HEK293 (cell line): Measurements from ENCODE around the gene RIN1.

ENCODE experiments used
- CTCF ChIA-PET: fragments of 350-600 bp; formaldehyde crosslinking; extraction: SDS; loops from one replicate; lab custom pipeline; 2021; ENCODE audit warnings: antibody characterized with exemption; lab: Yijun Ruan, JAX
- POLR2A ChIA-PET: fragments of 300-600 bp; formaldehyde crosslinking; extraction: SDS; loops from one replicate; lab custom pipeline; 2020; ENCODE audit warnings: antibody characterized with exemption, inconsistent platforms; lab: Yijun Ruan, JAX
- H3K27ac ChIP-seq: fragments of 200-500 bp; sonication (Bioruptor generic); 2 replicates; pipeline ENCODE4 v1.5.1; 2014; ENCODE audit warnings: low read depth, low read length, control low read depth, inconsistent platforms; ENCODE audit errors: extremely low read depth
- H3K36me3 ChIP-seq, 2 experiments: fragments of 200-500 bp in 1 of 2; sonication (Bioruptor generic) in 1 of 2; 1 replicate in 1 of 2; 2 replicates in 1 of 2; pipeline ENCODE4 v1.5.1; 2014 to 2017; ENCODE audit warnings: inconsistent platforms in 2 of 2, low read length in 2 of 2; ENCODE audit not compliant: control insufficient read depth in 2 of 2, insufficient read depth in 1 of 2
- H3K4me1 ChIP-seq: fragments of 200-500 bp; sonication (Bioruptor generic); 2 replicates; pipeline ENCODE4 v1.5.1; 2014; ENCODE audit warnings: mild to moderate bottlenecking, low read length, inconsistent platforms; ENCODE audit not compliant: control insufficient read depth, insufficient read depth
- H3K4me3 ChIP-seq: 2 replicates; pipeline ENCODE4 v1.5.1; 2011; ENCODE audit warnings: low read depth, mild to moderate bottlenecking, control low read depth, low read length, moderate library complexity
- H3K9me3 ChIP-seq: fragments of 200-500 bp; sonication (Bioruptor generic); 2 replicates; pipeline ENCODE4 v1.5.1; 2014; ENCODE audit warnings: low read depth, low read length, inconsistent platforms; ENCODE audit not compliant: control insufficient read depth, insufficient read depth
- GLIS1 ChIP-seq: fragments of 450-650 bp; formaldehyde crosslinking; IDR thresholded peaks from 2 replicates; pipeline ENCODE4 v1.5.1; 2016; ENCODE audit warnings: missing biosample characterization, missing genetic modification characterization
- GLIS2 ChIP-seq: fragments of 450-650 bp; formaldehyde crosslinking; IDR thresholded peaks from 2 replicates; pipeline ENCODE4 v1.5.1; 2016; ENCODE audit warnings: missing biosample characterization, missing genetic modification characterization
- KLF1 ChIP-seq: fragments of 450-650 bp; formaldehyde crosslinking; IDR thresholded peaks from 2 replicates; pipeline ENCODE4 v1.5.1; 2016; ENCODE audit warnings: missing biosample characterization, missing genetic modification characterization
- SP2 ChIP-seq: fragments of 450-650 bp; formaldehyde crosslinking; IDR thresholded peaks from 2 replicates; pipeline ENCODE4 v1.5.1; 2016; ENCODE audit warnings: missing biosample characterization, missing genetic modification characterization
- SP3 ChIP-seq: fragments of 450-650 bp; formaldehyde crosslinking; IDR thresholded peaks from 2 replicates; pipeline ENCODE4 v1.5.1; 2016; ENCODE audit warnings: missing biosample characterization, missing genetic modification characterization
- YY1 ChIP-seq: fragments of 450-650 bp; formaldehyde crosslinking; IDR thresholded peaks from 2 replicates; pipeline ENCODE4 v1.5.1; 2018; ENCODE audit warnings: missing biosample characterization, missing genetic modification characterization
- YY2 ChIP-seq: fragments of 450-650 bp; formaldehyde crosslinking; IDR thresholded peaks from 2 replicates; pipeline ENCODE4 v1.5.1; 2016; ENCODE audit warnings: missing biosample characterization, missing genetic modification characterization
- ZBTB7A ChIP-seq: fragments of 450-650 bp; formaldehyde crosslinking; IDR thresholded peaks from 2 replicates; pipeline ENCODE4 v1.5.1; 2016; ENCODE audit warnings: low read depth, missing biosample characterization, missing genetic modification characterization
- ZNF335 ChIP-seq: fragments of 450-650 bp; formaldehyde crosslinking; conservative IDR thresholded peaks from 2 replicates; pipeline ENCODE4 v1.5.1; 2016; ENCODE audit warnings: missing biosample characterization, missing genetic modification characterization
- ZNF530 ChIP-seq: fragments of 450-650 bp; formaldehyde crosslinking; IDR thresholded peaks from 2 replicates; pipeline ENCODE4 v1.5.1; 2016; ENCODE audit warnings: low read depth, missing biosample characterization, missing genetic modification characterization
- ZSCAN30 ChIP-seq: fragments of 450-650 bp; IDR thresholded peaks from 2 replicates; pipeline ENCODE4 v1.5.1; 2018; ENCODE audit warnings: missing biosample characterization, mild to moderate bottlenecking, missing genetic modification characterization, moderate library complexity
- ZXDB ChIP-seq: fragments of 450-650 bp; formaldehyde crosslinking; IDR thresholded peaks from 2 replicates; pipeline ENCODE4 v1.5.1; 2016; ENCODE audit warnings: missing biosample characterization, missing genetic modification characterization
- TF ChIP-seq, protein P1 (sequence below): sonication (generic); formaldehyde crosslinking; IDR thresholded peaks from 2 replicates; pipeline ENCODE4 v1.8.1; 2022; ENCODE audit warnings: mild to moderate bottlenecking, moderate library complexity, missing genetic modification reagents
- TF ChIP-seq, protein P2 (sequence below): fragments of 450-650 bp; formaldehyde crosslinking; IDR thresholded peaks from 2 replicates; pipeline ENCODE4 v1.5.1; 2016; ENCODE audit warnings: missing biosample characterization, missing genetic modification characterization
- TF ChIP-seq, protein P3 (sequence below): fragments of 450-650 bp; formaldehyde crosslinking; IDR thresholded peaks from 2 replicates; pipeline ENCODE4 v1.5.1; 2016; ENCODE audit warnings: missing biosample characterization, missing genetic modification characterization, low read depth
- TF ChIP-seq, protein P4 (sequence below): fragments of 450-650 bp; formaldehyde crosslinking; optimal IDR thresholded peaks from 2 replicates; pipeline ENCODE3; 2016; ENCODE audit warnings: missing biosample characterization, mild to moderate bottlenecking, missing genetic modification characterization
- TF ChIP-seq, protein P5 (sequence below): fragments of 450-650 bp; formaldehyde crosslinking; IDR thresholded peaks from 2 replicates; pipeline ENCODE4 v1.5.1; 2016; ENCODE audit warnings: missing biosample characterization, missing genetic modification characterization
- TF ChIP-seq, protein P6 (sequence below): fragments of 450-650 bp; formaldehyde crosslinking; IDR thresholded peaks from 2 replicates; pipeline ENCODE4 v1.5.1; 2016; ENCODE audit warnings: missing biosample characterization, missing genetic modification characterization, low read depth
- TF ChIP-seq, protein P7 (sequence below): fragments of 450-650 bp; formaldehyde crosslinking; IDR thresholded peaks from 2 replicates; pipeline ENCODE4 v1.5.1; 2016; ENCODE audit warnings: missing biosample characterization, missing genetic modification characterization
- TF ChIP-seq, protein P8 (sequence below): fragments of 450-650 bp; formaldehyde crosslinking; IDR thresholded peaks from 2 replicates; pipeline ENCODE4 v1.5.1; 2016; ENCODE audit warnings: missing biosample characterization, missing genetic modification characterization
- TF ChIP-seq, protein P9 (sequence below): fragments of 450-650 bp; formaldehyde crosslinking; IDR thresholded peaks from 2 replicates; pipeline ENCODE4 v1.5.1; 2016; ENCODE audit warnings: missing biosample characterization, missing genetic modification characterization

RIN1 gene

DNA sequence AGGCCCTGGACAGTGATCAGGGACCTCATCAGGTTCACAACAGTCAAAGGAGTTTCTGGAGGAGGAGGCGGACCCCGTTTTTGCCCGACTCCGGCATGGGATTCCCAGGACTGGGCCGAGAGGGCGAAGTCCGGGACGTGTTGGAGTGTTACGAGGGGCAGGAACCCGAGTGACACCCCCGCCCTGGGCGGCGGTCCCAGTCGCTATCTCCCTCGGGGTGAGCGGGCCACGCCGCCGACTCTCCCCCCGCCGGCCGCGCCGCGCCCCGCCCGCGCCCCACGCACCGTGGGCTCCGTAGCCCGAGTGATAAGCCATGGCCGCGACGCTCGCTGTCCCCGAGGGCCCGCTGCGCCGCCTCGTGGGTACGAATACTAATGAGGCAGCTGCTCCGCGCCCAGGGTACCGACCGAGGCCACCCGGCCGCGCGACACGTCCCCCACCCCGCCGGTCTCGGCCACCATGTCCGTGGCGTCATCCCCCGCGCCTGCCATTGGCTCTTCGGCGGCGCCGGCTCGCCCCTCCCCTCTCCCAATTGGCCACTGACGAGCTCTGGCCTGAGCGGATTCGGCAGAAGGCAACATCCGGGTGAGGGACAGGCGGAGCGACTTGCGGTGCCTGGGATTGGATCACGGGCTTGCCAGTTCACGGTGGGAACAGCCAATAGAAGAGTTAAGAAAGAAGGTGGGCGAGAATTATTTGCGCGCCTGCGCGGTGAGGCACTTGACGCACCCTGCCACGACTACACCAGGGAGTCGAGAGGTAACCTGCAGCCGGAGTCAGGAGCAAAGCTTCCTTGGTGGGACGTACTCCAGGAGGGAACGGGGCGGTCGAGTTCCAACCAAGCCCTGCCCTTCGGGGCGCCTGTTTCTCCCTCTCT, 47.3 kb downstream of the RIN1 start, which contains the start of gene YIF1A:
Gene YIF1A (minus strand): TSS at position 473 of the 877 bp plus-strand sequence. CDS start 158 bp downstream, at position 315.
- H3K9me3 ChIP-seq = no peaks in the 10 kb centered on the region
- H3K4me1 ChIP-seq = no peaks in the 10 kb centered on the region
- CTCF ChIA-PET = interaction anchor here (0.6 to 2.3 kb wide), 14 partner anchors 8 to 1351 kb away, joined by 3 to 9 read pairs (median 5); partner anchors contain the start of gene RAB1B
- POLR2A ChIA-PET = interaction anchor here (0.6 to 1.8 kb wide), 31 partner anchors 9 to 568 kb away, joined by 3 to 32 read pairs (median 4); partner anchors contain the start of genes BRMS1, CCDC85B, DPP3 and MRPL11
- H3K36me3 ChIP-seq = peaks cover 0 to 26% of the 10 kb centered on the region in 2 experiments; a peak in 1 of 3 replicates
- H3K4me3 ChIP-seq = peak within 1 kb of the TSS; percentile 79
- H3K27ac ChIP-seq = peak within 1 kb of the TSS; percentile 44; the same call in 1 of the 2 replicates
- TF ChIP-seq KLF1 = peak; percentile 44
- TF ChIP-seq, protein P1, sequence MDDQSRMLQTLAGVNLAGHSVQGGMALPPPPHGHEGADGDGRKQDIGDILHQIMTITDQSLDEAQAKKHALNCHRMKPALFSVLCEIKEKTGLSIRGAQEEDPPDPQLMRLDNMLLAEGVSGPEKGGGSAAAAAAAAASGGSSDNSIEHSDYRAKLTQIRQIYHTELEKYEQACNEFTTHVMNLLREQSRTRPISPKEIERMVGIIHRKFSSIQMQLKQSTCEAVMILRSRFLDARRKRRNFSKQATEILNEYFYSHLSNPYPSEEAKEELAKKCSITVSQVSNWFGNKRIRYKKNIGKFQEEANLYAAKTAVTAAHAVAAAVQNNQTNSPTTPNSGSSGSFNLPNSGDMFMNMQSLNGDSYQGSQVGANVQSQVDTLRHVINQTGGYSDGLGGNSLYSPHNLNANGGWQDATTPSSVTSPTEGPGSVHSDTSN (CRISPR knock-in tag) = 0 out of 2 replicates have a peak, but pooled peaks have one; percentile 21
- peak; percentile 82 for TF ChIP-seq SP3 (tag by site-specific recombination)
- no peak for TF ChIP-seq ZNF530 (tag by site-specific recombination)
- TF ChIP-seq GLIS1 = 0 out of 2 replicates have a peak, but pooled peaks have one; percentile 26
- peak; percentile 85 for TF ChIP-seq ZSCAN30 (tag by site-specific recombination)
- TF ChIP-seq ZXDB (tag by site-specific recombination) = peak; percentile 68; the same call in 1 of the 2 replicates
- TF ChIP-seq, protein P2, sequence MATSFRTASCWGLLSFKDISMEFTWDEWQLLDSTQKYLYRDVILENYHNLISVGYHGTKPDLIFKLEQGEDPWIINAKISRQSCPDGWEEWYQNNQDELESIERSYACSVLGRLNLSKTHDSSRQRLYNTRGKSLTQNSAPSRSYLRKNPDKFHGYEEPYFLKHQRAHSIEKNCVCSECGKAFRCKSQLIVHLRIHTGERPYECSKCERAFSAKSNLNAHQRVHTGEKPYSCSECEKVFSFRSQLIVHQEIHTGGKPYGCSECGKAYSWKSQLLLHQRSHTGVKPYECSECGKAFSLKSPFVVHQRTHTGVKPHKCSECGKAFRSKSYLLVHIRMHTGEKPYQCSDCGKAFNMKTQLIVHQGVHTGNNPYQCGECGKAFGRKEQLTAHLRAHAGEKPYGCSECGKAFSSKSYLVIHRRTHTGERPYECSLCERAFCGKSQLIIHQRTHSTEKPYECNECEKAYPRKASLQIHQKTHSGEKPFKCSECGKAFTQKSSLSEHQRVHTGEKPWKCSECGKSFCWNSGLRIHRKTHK = no peak
- TF ChIP-seq GLIS2 (tag by site-specific recombination) = peak; percentile 55; the same call in 1 of the 2 replicates
- TF ChIP-seq, protein P3, sequence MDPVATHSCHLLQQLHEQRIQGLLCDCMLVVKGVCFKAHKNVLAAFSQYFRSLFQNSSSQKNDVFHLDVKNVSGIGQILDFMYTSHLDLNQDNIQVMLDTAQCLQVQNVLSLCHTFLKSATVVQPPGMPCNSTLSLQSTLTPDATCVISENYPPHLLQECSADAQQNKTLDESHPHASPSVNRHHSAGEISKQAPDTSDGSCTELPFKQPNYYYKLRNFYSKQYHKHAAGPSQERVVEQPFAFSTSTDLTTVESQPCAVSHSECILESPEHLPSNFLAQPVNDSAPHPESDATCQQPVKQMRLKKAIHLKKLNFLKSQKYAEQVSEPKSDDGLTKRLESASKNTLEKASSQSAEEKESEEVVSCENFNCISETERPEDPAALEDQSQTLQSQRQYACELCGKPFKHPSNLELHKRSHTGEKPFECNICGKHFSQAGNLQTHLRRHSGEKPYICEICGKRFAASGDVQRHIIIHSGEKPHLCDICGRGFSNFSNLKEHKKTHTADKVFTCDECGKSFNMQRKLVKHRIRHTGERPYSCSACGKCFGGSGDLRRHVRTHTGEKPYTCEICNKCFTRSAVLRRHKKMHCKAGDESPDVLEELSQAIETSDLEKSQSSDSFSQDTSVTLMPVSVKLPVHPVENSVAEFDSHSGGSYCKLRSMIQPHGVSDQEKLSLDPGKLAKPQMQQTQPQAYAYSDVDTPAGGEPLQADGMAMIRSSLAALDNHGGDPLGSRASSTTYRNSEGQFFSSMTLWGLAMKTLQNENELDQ = no peak
- TF ChIP-seq, protein P4, sequence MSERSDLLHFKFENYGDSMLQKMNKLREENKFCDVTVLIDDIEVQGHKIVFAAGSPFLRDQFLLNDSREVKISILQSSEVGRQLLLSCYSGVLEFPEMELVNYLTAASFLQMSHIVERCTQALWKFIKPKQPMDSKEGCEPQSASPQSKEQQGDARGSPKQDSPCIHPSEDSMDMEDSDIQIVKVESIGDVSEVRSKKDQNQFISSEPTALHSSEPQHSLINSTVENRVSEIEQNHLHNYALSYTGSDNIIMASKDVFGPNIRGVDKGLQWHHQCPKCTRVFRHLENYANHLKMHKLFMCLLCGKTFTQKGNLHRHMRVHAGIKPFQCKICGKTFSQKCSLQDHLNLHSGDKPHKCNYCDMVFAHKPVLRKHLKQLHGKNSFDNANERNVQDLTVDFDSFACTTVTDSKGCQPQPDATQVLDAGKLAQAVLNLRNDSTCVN = peak; percentile 85
- TF ChIP-seq, protein P5, sequence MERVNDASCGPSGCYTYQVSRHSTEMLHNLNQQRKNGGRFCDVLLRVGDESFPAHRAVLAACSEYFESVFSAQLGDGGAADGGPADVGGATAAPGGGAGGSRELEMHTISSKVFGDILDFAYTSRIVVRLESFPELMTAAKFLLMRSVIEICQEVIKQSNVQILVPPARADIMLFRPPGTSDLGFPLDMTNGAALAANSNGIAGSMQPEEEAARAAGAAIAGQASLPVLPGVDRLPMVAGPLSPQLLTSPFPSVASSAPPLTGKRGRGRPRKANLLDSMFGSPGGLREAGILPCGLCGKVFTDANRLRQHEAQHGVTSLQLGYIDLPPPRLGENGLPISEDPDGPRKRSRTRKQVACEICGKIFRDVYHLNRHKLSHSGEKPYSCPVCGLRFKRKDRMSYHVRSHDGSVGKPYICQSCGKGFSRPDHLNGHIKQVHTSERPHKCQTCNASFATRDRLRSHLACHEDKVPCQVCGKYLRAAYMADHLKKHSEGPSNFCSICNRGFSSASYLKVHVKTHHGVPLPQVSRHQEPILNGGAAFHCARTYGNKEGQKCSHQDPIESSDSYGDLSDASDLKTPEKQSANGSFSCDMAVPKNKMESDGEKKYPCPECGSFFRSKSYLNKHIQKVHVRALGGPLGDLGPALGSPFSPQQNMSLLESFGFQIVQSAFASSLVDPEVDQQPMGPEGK (tag by site-specific recombination) = peak; percentile 50
- no peak for TF ChIP-seq ZBTB7A (tag by site-specific recombination)
- TF ChIP-seq, protein P6, sequence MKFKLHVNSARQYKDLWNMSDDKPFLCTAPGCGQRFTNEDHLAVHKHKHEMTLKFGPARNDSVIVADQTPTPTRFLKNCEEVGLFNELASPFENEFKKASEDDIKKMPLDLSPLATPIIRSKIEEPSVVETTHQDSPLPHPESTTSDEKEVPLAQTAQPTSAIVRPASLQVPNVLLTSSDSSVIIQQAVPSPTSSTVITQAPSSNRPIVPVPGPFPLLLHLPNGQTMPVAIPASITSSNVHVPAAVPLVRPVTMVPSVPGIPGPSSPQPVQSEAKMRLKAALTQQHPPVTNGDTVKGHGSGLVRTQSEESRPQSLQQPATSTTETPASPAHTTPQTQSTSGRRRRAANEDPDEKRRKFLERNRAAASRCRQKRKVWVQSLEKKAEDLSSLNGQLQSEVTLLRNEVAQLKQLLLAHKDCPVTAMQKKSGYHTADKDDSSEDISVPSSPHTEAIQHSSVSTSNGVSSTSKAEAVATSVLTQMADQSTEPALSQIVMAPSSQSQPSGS (tag by site-specific recombination) = peak; percentile 78
- peak; percentile 98 for TF ChIP-seq SP2 (tag by site-specific recombination)
- TF ChIP-seq, protein P7, sequence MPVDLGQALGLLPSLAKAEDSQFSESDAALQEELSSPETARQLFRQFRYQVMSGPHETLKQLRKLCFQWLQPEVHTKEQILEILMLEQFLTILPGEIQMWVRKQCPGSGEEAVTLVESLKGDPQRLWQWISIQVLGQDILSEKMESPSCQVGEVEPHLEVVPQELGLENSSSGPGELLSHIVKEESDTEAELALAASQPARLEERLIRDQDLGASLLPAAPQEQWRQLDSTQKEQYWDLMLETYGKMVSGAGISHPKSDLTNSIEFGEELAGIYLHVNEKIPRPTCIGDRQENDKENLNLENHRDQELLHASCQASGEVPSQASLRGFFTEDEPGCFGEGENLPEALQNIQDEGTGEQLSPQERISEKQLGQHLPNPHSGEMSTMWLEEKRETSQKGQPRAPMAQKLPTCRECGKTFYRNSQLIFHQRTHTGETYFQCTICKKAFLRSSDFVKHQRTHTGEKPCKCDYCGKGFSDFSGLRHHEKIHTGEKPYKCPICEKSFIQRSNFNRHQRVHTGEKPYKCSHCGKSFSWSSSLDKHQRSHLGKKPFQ (tag by site-specific recombination) = peak; percentile 69
- peak; percentile 46; the same call in 1 of the 2 replicates for TF ChIP-seq ZNF335 (tag by site-specific recombination)
- TF ChIP-seq, protein P8, sequence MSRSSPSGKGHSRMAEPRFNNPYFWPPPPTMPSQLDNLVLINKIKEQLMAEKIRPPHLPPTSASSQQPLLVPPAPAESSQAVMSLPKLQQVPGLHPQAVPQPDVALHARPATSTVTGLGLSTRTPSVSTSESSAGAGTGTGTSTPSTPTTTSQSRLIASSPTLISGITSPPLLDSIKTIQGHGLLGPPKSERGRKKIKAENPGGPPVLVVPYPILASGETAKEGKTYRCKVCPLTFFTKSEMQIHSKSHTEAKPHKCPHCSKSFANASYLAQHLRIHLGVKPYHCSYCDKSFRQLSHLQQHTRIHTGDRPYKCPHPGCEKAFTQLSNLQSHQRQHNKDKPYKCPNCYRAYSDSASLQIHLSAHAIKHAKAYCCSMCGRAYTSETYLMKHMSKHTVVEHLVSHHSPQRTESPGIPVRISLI (tag by site-specific recombination) = no peak
- TF ChIP-seq YY1 (tag by site-specific recombination) = peak; percentile 50; the same call in 1 of the 2 replicates
- peak; percentile 51; the same call in 1 of the 2 replicates for TF ChIP-seq YY2 (tag by site-specific recombination)
- TF ChIP-seq, protein P9, sequence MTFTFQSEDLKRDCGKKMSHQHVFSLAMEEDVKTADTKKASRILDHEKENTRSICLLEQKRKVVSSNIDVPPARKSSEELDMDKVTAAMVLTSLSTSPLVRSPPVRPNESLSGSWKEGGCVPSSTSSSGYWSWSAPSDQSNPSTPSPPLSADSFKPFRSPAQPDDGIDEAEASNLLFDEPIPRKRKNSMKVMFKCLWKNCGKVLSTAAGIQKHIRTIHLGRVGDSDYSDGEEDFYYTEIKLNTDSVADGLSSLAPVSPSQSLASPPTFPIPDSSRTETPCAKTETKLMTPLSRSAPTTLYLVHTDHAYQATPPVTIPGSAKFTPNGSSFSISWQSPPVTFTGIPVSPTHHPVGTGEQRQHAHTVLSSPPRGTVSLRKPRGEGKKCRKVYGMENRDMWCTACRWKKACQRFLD (tag by site-specific recombination) = no peak
